IMR-90 (cell line): ENCODE data around the gene CLASRP. TPM values are rescaled to one million over a fixed set of nuclear protein-coding genes. Genes with fewer than 3 reads are reported as not detected.

Source experiments
- ATAC-seq: fragments of 200-7000 bp; cut with Tn5 transposase; 2 replicates; pipeline ENCODE4 v1.9.1; 2020; ENCODE audit warnings: low read depth, mild to moderate bottlenecking, moderate library complexity
- BruUV-seq: library from RNA; stranded (reverse); fragments of 400-500 nt; replicated peaks from 2 replicates; lab custom pipeline; 2021; lab: Mats Ljungman, UMichigan
- CTCF ChIA-PET: fragments of 300-600 bp; formaldehyde crosslinking; extraction: SDS; loops from one replicate; lab custom pipeline; 2021; ENCODE audit warnings: antibody characterized with exemption; lab: Yijun Ruan, JAX
- POLR2A ChIA-PET: fragments of 300-600 bp; sonication (Branson Sonifier 250); formaldehyde crosslinking; loops from one replicate; lab custom pipeline; 2022; ENCODE audit warnings: antibody characterized with exemption; ENCODE audit not compliant: unreplicated experiment; lab: Charles Lee
- DNase-seq: peaks from one replicate; pipeline ENCODE4 v3.0.0; 2013
- H2AFZ ChIP-seq: replicated peaks from 2 replicates; pipeline ENCODE3; 2013; ENCODE audit warnings: low read length, mild to moderate bottlenecking; ENCODE audit not compliant: poor library complexity
- H2AK5ac ChIP-seq: 2 replicates; pipeline ENCODE4 v1.6.1; 2013; ENCODE audit warnings: low read depth, low read length, inconsistent platforms
- H2AK9ac ChIP-seq: replicated peaks from 2 replicates; pipeline ENCODE3; 2013; ENCODE audit warnings: mild to moderate bottlenecking, low read depth, low read length, moderate library complexity; ENCODE audit not compliant: poor library complexity
- H2BK120ac ChIP-seq: 2 replicates; pipeline ENCODE4 v1.6.1; 2013; ENCODE audit warnings: low read depth, low read length, inconsistent platforms
- H2BK15ac ChIP-seq: 3 replicates; pipeline ENCODE4 v1.6.1; 2013; ENCODE audit warnings: low read depth, low read length, inconsistent platforms
- H2BK20ac ChIP-seq: 2 replicates; pipeline ENCODE4 v1.6.1; 2013; ENCODE audit warnings: low read depth, mild to moderate bottlenecking, inconsistent platforms, low read length, moderate library complexity
- H2BK5ac ChIP-seq: 2 replicates; pipeline ENCODE4 v1.6.1; 2013; ENCODE audit warnings: mild to moderate bottlenecking, low read depth, low read length, inconsistent platforms; ENCODE audit not compliant: poor library complexity, severe bottlenecking
- H3K14ac ChIP-seq: replicated peaks from 2 replicates; pipeline ENCODE4 v1.6.1; 2013; ENCODE audit warnings: low read depth, low read length, inconsistent platforms
- H3K18ac ChIP-seq: 2 replicates; pipeline ENCODE4 v1.6.1; 2013; ENCODE audit warnings: low read depth, low read length, control low read depth
- H3K23ac ChIP-seq: 2 replicates; pipeline ENCODE4 v1.6.1; 2013; ENCODE audit warnings: low read depth, low read length, inconsistent platforms
- H3K27ac ChIP-seq: 2 replicates; pipeline ENCODE4 v1.5.1; 2013; ENCODE audit warnings: mild to moderate bottlenecking, control low read depth, low read length; ENCODE audit not compliant: insufficient read depth
- H3K27me3 ChIP-seq: 2 replicates; pipeline ENCODE4 v1.6.1; 2013; ENCODE audit warnings: low read length; ENCODE audit not compliant: control insufficient read depth, insufficient read depth
- H3K36me3 ChIP-seq: 2 replicates; pipeline ENCODE4 v1.6.1; 2013; ENCODE audit warnings: low read length, mixed read lengths; ENCODE audit not compliant: control insufficient read depth, insufficient read depth
- H3K4ac ChIP-seq: 2 replicates; pipeline ENCODE4 v1.6.1; 2013; ENCODE audit warnings: low read depth, low read length, inconsistent platforms
- H3K4me1 ChIP-seq: 2 replicates; pipeline ENCODE4 v1.6.1; 2013; ENCODE audit warnings: low read length, mixed read lengths; ENCODE audit not compliant: control insufficient read depth, insufficient read depth
- H3K4me2 ChIP-seq: 2 replicates; pipeline ENCODE4 v1.6.1; 2013; ENCODE audit warnings: low read depth, mild to moderate bottlenecking, control low read depth, low read length, moderate library complexity
- H3K4me3 ChIP-seq: 2 replicates; pipeline ENCODE4 v1.5.1; 2013; ENCODE audit warnings: low read depth, mild to moderate bottlenecking, control low read depth, low read length, moderate library complexity; ENCODE audit not compliant: insufficient read depth
- H3K56ac ChIP-seq: 2 replicates; pipeline ENCODE4 v1.6.1; 2013; ENCODE audit warnings: low read length, inconsistent platforms; ENCODE audit not compliant: insufficient read depth; ENCODE audit errors: extremely low read depth
- H3K79me1 ChIP-seq, 2 experiments: 2 replicates each; pipeline ENCODE4 v1.6.1; 2013; ENCODE audit warnings: low read length in 2 of 2, inconsistent platforms in 1 of 2, low read depth in 1 of 2
- H3K9ac ChIP-seq: 2 replicates; pipeline ENCODE4 v1.6.1; 2013; ENCODE audit warnings: low read depth, low read length, control low read depth
- H3K9me1 ChIP-seq: 2 replicates; pipeline ENCODE4 v1.6.1; 2013; ENCODE audit warnings: low read length, inconsistent platforms; ENCODE audit not compliant: insufficient read depth
- H3K9me3 ChIP-seq: 2 replicates; pipeline ENCODE4 v1.6.1; 2013; ENCODE audit warnings: low read length; ENCODE audit not compliant: control insufficient read depth, insufficient read depth
- H4K20me1 ChIP-seq: 2 replicates; pipeline ENCODE4 v1.6.1; 2013; ENCODE audit warnings: low read length, inconsistent platforms; ENCODE audit not compliant: insufficient read depth
- H4K5ac ChIP-seq: 2 replicates; pipeline ENCODE4 v1.6.1; 2013; ENCODE audit warnings: mild to moderate bottlenecking, low read depth, low read length, control low read depth
- H4K8ac ChIP-seq, 2 experiments: 2 replicates each; pipeline ENCODE4 v1.6.1; 2013; ENCODE audit warnings: low read depth in 2 of 2, low read length in 2 of 2, control low read depth in 1 of 2, inconsistent platforms in 1 of 2
- H4K91ac ChIP-seq: 2 replicates; pipeline ENCODE4 v1.6.1; 2013; ENCODE audit warnings: low read depth, low read length, inconsistent platforms; ENCODE audit not compliant: insufficient read depth
- FOS ChIP-seq: fragments of 150-350 bp; IDR thresholded peaks from 2 replicates; pipeline ENCODE4 v1.6.1; 2016; ENCODE audit warnings: low read depth, low read length
- NFE2L2 ChIP-seq: fragments of 150-350 bp; IDR thresholded peaks from 2 replicates; pipeline ENCODE4 v1.6.1; 2016; ENCODE audit warnings: low read depth, mild to moderate bottlenecking, low read length
- RFX5 ChIP-seq: IDR thresholded peaks from 2 replicates; pipeline ENCODE4 v1.8.0; 2012; ENCODE audit warnings: low read depth, mild to moderate bottlenecking, low read length, moderate library complexity
- WGBS, 2 experiments: methylation state at CpG; one replicate each; pipeline versions ENCODE4 v1.1.5 to v1.1.7; 2013; ENCODE audit warnings: missing lambda C conversion rate in 2 of 2; ENCODE audit not compliant: insufficient read length in 1 of 2; ENCODE audit errors: extremely low coverage in 2 of 2; 5-methylcytosine and 5-hydroxymethylcytosine counted together
- dilution Hi-C: fragments of 300-500 bp; cut with HindIII; formaldehyde crosslinking; loops from one replicate; pipeline ENCODE4 v1.14.3; 2018; ENCODE audit warnings: low sequenced_read_pairs; ENCODE audit not compliant: unreplicated experiment
- in situ Hi-C: fragments of 300-500 bp; cut with MboI; formaldehyde crosslinking; loops from 3 replicates; pipeline ENCODE4 v1.14.3; 2019; ENCODE audit warnings: low sequenced_read_pairs, inconsistent platforms, mixed read lengths
- intact Hi-C: fragments of 100-400 bp; cut with micrococcal nuclease; formaldehyde crosslinking; loops from 2 replicates; pipeline ENCODE4 v1.10.0; 2022
- polyA plus RNA-seq, 3 experiments: library from polyadenylated mRNA; depleted of rRNA; stranded (reverse); fragments of >200 nt; gene quantifications; 2 replicates each; pipeline ENCODE4 v1.2.3, GENCODE V29; 2012; ENCODE audit warnings: low replicate concordance in 1 of 3
- total RNA-seq: library from RNA; depleted of rRNA; stranded (reverse); fragments of >200 nt; gene quantifications from 2 replicates; pipeline ENCODE4 v1.2.3, GENCODE V29; 2012
- TF ChIP-seq, protein P1 (sequence below): fragments of 150-350 bp; IDR thresholded peaks from 2 replicates; pipeline ENCODE4 v1.6.1; 2016; ENCODE audit warnings: low read depth, mild to moderate bottlenecking, low read length, moderate library complexity, borderline replicate concordance

CLASRP gene
- total and polyA plus RNA-seq, 2 of the 4 experiments (the other 2 are of a cell fraction), result 19.9 to 31.7 TPM

DNA sequence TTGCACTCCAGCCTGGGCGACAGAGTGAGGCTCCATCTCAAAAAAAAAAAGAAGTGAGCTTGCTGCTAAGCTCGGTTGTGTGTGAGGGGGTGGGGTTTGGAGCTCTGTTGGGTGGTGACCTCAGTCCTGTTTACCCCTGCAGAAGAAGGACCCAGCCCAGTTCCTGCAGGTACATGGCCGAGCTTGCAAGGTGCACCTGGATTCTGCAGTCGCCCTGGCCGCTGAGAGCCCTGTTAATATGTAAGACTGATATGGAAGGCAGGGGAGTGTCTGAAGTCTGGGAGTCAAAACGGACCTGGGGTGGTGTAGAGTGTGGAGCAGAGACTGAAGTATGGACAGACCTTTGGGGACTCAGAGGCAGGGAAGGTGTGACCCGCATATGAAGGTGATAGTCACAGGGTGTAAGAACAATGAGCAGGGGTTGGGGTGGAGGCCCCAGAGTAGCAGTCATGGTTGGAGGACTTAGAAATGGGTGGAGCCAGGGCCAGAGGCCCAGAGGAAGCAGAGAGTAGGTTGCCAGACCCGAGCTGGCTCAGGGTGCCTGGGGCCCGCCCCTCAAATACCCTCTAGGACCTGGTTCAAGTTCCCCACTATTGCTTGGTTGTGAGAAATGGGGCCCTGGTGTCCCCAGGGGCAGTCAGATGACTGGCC, 13.2 kb downstream of the CLASRP start:
- Histone ChIP-seq H3K4me2 (no peak overlapping the region), H3K23ac (no peak overlapping the region), H2BK15ac (no peak overlapping the region), H2BK120ac (no peak overlapping the region), H4K5ac (no peak overlapping the region), H2AK9ac (no peak overlapping the region), H3K14ac (no peak overlapping the region), H3K9me3 (no peaks in the 10 kb centered on the region), H3K4ac (no peak overlapping the region), H3K79me1 (peaks cover 25 to 55% of the 10 kb centered on the region in 2 experiments), H3K4me1 (peaks cover 2% of the 10 kb centered on the region; the same call in 1 of the 2 replicates), H4K8ac (no peak overlapping the region), H3K4me3 (no peak overlapping the region), H3K9ac (no peak overlapping the region), H4K91ac (no peak overlapping the region), H3K36me3 (peaks cover 48% of the 10 kb centered on the region), H2AK5ac (no peak overlapping the region), H4K20me1 (peaks cover 68% of the 10 kb centered on the region), H3K18ac (no peak overlapping the region), H3K56ac (no peak overlapping the region), H2BK5ac (no peak overlapping the region), H2BK20ac (no peak overlapping the region), H3K27ac (no peak overlapping the region), H3K9me1 (peaks cover 10% of the 10 kb centered on the region; the same call in 1 of the 2 replicates), H2AFZ (peak overlapping the region; percentile 0), H3K27me3 (no peaks in the 10 kb centered on the region)
- intact Hi-C loops, result no loop called here
- no TSS peak for BruUV-seq
- CTCF ChIA-PET, result no interaction called here
- 92% methylated on average over 5 of the region's 9 CpGs; no CpG with 5 or more reads in 1 of the 2 experiments for WGBS, 2 experiments
- DNase-seq (no peak), ATAC-seq (no peak)
- dilution Hi-C loops, result no loop called here
- TF ChIP-seq, protein P1, sequence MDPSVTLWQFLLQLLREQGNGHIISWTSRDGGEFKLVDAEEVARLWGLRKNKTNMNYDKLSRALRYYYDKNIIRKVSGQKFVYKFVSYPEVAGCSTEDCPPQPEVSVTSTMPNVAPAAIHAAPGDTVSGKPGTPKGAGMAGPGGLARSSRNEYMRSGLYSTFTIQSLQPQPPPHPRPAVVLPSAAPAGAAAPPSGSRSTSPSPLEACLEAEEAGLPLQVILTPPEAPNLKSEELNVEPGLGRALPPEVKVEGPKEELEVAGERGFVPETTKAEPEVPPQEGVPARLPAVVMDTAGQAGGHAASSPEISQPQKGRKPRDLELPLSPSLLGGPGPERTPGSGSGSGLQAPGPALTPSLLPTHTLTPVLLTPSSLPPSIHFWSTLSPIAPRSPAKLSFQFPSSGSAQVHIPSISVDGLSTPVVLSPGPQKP, result no peak
- TF ChIP-seq RFX5 (no peak), FOS (no peak), NFE2L2 (no peak)
- POLR2A ChIA-PET, result no interaction called here
- in situ Hi-C loops, result no loop called here
